ENCODE data around the gene CDH5. TPM values are rescaled to one million over a fixed set of nuclear protein-coding genes. Genes with fewer than 3 reads are reported as not detected.

Gene CDH5
- total and polyA plus RNA-seq, 2 of the 13 experiments (the other 11 are each of a cell fraction or from before 2014, with no cell fraction given): 0.71 to 1.1 TPM

GRCh38 chr16:66401610-66402009 lies 35.1 kb downstream of the CDH5 start:
- TF ChIP-seq HIVEP1 (CRISPR knock-in tag; IDR thresholded peaks at IDR 0.05): no peak
- TF ChIP-seq ELF1 (CRISPR knock-in tag; IDR thresholded peaks at IDR 0.05): no peak
- no peak for TF ChIP-seq CREBL2 (CRISPR knock-in tag; IDR thresholded peaks at IDR 0.05; ENCODE audit: borderline replicate concordance)
- ChIA-PET POLR2A (no interaction called here), CTCF (ENCODE audit: low intra/inter-chr PET ratio, low total read pairs) (no interaction called here)
- H3K79me2 ChIP-seq (ENCODE audit: insufficient read depth, low read length): no peaks in the 10 kb centered on the region
- no peaks in the 10 kb centered on the region for H3K27me3 ChIP-seq (ENCODE audit: control insufficient read depth in 1 of 2, insufficient read depth in 2 of 2, low read length in 2 of 2)
- H3K4me2 ChIP-seq (ENCODE audit: low read depth, low read length): no peak overlapping the region
- no peaks in the 10 kb centered on the region for H3K9me3 ChIP-seq (ENCODE audit: low read length)
- no peak overlapping the region for H2AFZ ChIP-seq (ENCODE audit: low read length)
- DNase-seq (ENCODE audit: low spot score) (no peak), ATAC-seq (no peak), FAIRE-seq (no peak)
- BruUV-seq (replicated peaks): no TSS peak
- H3K27ac ChIP-seq (ENCODE audit: extremely low read length, insufficient read depth, low read length): no peak overlapping the region
- no peak overlapping the region for H3K9ac ChIP-seq (ENCODE audit: insufficient read depth, low read depth, low read length)
- no peaks in the 10 kb centered on the region for H3K36me3 ChIP-seq (replicated peaks in 1 of 2; ENCODE audit: control insufficient read depth in 1 of 2, insufficient read depth in 2 of 2, low read length in 2 of 2)
- H4K20me1 ChIP-seq (ENCODE audit: insufficient read depth, low read length): no peaks in the 10 kb centered on the region
- no peak overlapping the region for H3K4me3 ChIP-seq (replicated peaks in 1 of 3; ENCODE audit: insufficient read depth in 1 of 3, low read depth in 2 of 3, low read length in 3 of 3)
- in situ Hi-C loops (cut with HindIII; ENCODE audit: extremely low pct_ligation_motif_present, low pct_unique_long_range_greater_than_20kb): loop anchor here (25.0 kb wide), 1 partner anchor 461 kb away; no protein-coding TSS in a partner anchor
- intact Hi-C loops (cut with micrococcal nuclease; ENCODE audit: unreplicated experiment): no loop called here
- H3K4me1 ChIP-seq (ENCODE audit: insufficient read depth, low read length): peaks cover 12% of the 10 kb centered on the region
- WGBS (ENCODE audit: low lambda C conversion rate): 27% methylated on average over 3 of the region's 11 CpGs

GRCh38 chr16:66402166-66402565 lies 35.7 kb downstream of the CDH5 start:
- BruUV-seq (replicated peaks): no TSS peak
- TF ChIP-seq CAMTA2 (CRISPR knock-in tag; IDR thresholded peaks at IDR 0.05; ENCODE audit: borderline replicate concordance): no peak
- TF ChIP-seq STAG1 (CRISPR knock-in tag; IDR thresholded peaks at IDR 0.05): no peak
- TF ChIP-seq DDIT3 (CRISPR knock-in tag; IDR thresholded peaks at IDR 0.05): no peak
- no peak for TF ChIP-seq MIER3 (CRISPR knock-in tag; IDR thresholded peaks at IDR 0.05; ENCODE audit: borderline replicate concordance)
- TF ChIP-seq ZSCAN12 (CRISPR knock-in tag; IDR thresholded peaks at IDR 0.05): no peak
- no peak for TF ChIP-seq ZFP36 (IDR thresholded peaks at IDR 0.05; ENCODE audit: borderline replicate concordance, low read depth, low read length, partially characterized antibody)
- no peak for TF ChIP-seq XBP1 (CRISPR knock-in tag; IDR thresholded peaks at IDR 0.05)
- no peak for TF ChIP-seq RCOR2 (CRISPR knock-in tag; IDR thresholded peaks at IDR 0.05)
- no peak for TF ChIP-seq NAIF1 (CRISPR knock-in tag; IDR thresholded peaks at IDR 0.05; ENCODE audit: borderline replicate concordance)
- TF ChIP-seq CBFB (CRISPR knock-in tag; IDR thresholded peaks at IDR 0.05): no peak
- TF ChIP-seq ZFP36L1 (CRISPR knock-in tag; IDR thresholded peaks at IDR 0.05): no peak
- no peaks in the 10 kb centered on the region for H4K20me1 ChIP-seq (ENCODE audit: insufficient read depth, low read length)
- in situ Hi-C loops (cut with HindIII; ENCODE audit: extremely low pct_ligation_motif_present, low pct_unique_long_range_greater_than_20kb): loop anchor here (25.0 kb wide), 1 partner anchor 460 kb away; no protein-coding TSS in a partner anchor
- no peak overlapping the region for H2AFZ ChIP-seq (ENCODE audit: low read length)
- no peaks in the 10 kb centered on the region for H3K36me3 ChIP-seq (replicated peaks in 1 of 2; ENCODE audit: control insufficient read depth in 1 of 2, insufficient read depth in 2 of 2, low read length in 2 of 2)
- intact Hi-C loops (cut with micrococcal nuclease; ENCODE audit: unreplicated experiment): no loop called here
- ATAC-seq (no peak), FAIRE-seq (no peak), DNase-seq (ENCODE audit: low spot score) (no peak)
- 75% methylated on average over 12 of the region's 12 CpGs for WGBS (ENCODE audit: low lambda C conversion rate)
- H3K9me3 ChIP-seq (ENCODE audit: low read length): no peaks in the 10 kb centered on the region
- no peak overlapping the region for H3K4me2 ChIP-seq (ENCODE audit: low read depth, low read length)
- H3K27ac ChIP-seq (ENCODE audit: extremely low read length, insufficient read depth, low read length): no peak overlapping the region
- H3K4me3 ChIP-seq (replicated peaks in 1 of 3; ENCODE audit: insufficient read depth in 1 of 3, low read depth in 2 of 3, low read length in 3 of 3): no peak overlapping the region
- no peaks in the 10 kb centered on the region for H3K27me3 ChIP-seq (ENCODE audit: control insufficient read depth in 1 of 2, insufficient read depth in 2 of 2, low read length in 2 of 2)
- ChIA-PET CTCF (ENCODE audit: low intra/inter-chr PET ratio, low total read pairs) (no interaction called here), POLR2A (no interaction called here)
- H3K9ac ChIP-seq (ENCODE audit: insufficient read depth, low read depth, low read length): no peak overlapping the region
- no peaks in the 10 kb centered on the region for H3K79me2 ChIP-seq (ENCODE audit: insufficient read depth, low read length)
- H3K4me1 ChIP-seq (ENCODE audit: insufficient read depth, low read length): peaks cover 17% of the 10 kb centered on the region

Data from HepG2 (cell line).